Thyroid gland (tissue), 4 donors: Measurements from ENCODE around the gene DDX23.

Experiments used
- CTCF ChIP-seq, 6 experiments: fragments of 200-600 bp in 3 of 6; fragments of 450-650 bp in 3 of 6; sonication (generic) in 3 of 6; IDR thresholded peaks; one replicate each; pipeline ENCODE4 v1.5.1; 2016 to 2019; ENCODE audit warnings: antibody characterized with exemption in 6 of 6, mild to moderate bottlenecking in 2 of 6, inconsistent platforms in 1 of 6, moderate library complexity in 1 of 6
- POLR2A ChIP-seq, 2 donors: fragments of 450-650 bp; IDR thresholded peaks; one replicate each; pipeline ENCODE4 v1.6.1; 2017; ENCODE audit warnings: antibody characterized with exemption in 2 of 2, mild to moderate bottlenecking in 2 of 2, moderate library complexity in 1 of 2

- TF ChIP-seq CTCF (IDR thresholded peaks at IDR 0.05) (no peak), POLR2A (IDR thresholded peaks at IDR 0.05) (no peak)
These were observed 72.1 kb downstream of the DDX23 start for GRCh38 chr12:48779869-48780268.
